Loucy (cell line): ENCODE measurements around the gene PUM1.

Experiments
- CTCF ChIP-seq: fragments of 200-600 bp; sonication (generic); conservative IDR thresholded peaks from 2 replicates; pipeline ENCODE4 v1.5.1; 2014; ENCODE audit warnings: mild to moderate bottlenecking, antibody characterized with exemption, low read length
- EZH2phosphoT487 ChIP-seq: fragments of 200-600 bp; IDR thresholded peaks from 2 replicates; pipeline ENCODE4 v1.6.1; 2018; ENCODE audit warnings: antibody characterized with exemption, mild to moderate bottlenecking, moderate library complexity, borderline replicate concordance

DNA sequence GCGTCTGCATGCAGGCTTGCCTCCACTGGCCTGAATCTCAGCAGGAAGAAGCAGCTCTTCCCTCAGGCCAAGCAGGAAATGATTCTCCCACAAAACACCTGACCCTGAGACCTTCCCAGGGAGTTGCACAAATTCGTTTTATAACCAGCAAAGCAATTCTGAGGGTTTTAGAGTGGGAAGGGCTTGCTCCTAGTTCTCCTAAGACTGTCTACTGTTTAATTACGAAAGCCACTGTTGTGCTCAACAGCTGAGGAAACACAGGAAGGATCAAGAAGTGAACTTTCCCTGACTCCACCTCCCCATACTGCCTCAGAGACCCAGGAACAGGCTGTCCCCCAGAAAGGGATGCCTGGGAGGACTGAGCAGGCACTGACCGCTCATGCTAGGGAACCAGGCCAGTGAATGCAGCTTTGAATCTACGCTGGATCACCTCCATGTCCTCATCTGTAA lies 37.0 kb upstream of the PUM1 start:
- no peak for TF ChIP-seq CTCF
- no peak for TF ChIP-seq EZH2phosphoT487
